A673 (cell line): ENCODE measurements around the gene TOR4A. TPM values are rescaled to one million over a fixed set of nuclear protein-coding genes. Genes with fewer than 3 reads are reported as not detected.
"Not testable (repeated sequence)": the region's sequence is repeated elsewhere in the genome, so short reads cannot be mapped to it uniquely, and the experiment has no call there.

Experiments used
- BruUV-seq: library from RNA; stranded (reverse); fragments of 400-500 nt; replicated peaks from 2 replicates; lab custom pipeline; 2021; lab: Mats Ljungman, UMichigan
- CTCF ChIA-PET: fragments of 300-600 bp; sonication (Branson Sonifier 250); formaldehyde crosslinking; loops from one replicate; lab custom pipeline; 2022; ENCODE audit warnings: antibody characterized with exemption; lab: Charles Lee
- POLR2A ChIA-PET: fragments of 300-600 bp; sonication (Branson Sonifier 250); formaldehyde crosslinking; loops from one replicate; lab custom pipeline; 2022; ENCODE audit warnings: antibody characterized with exemption; ENCODE audit not compliant: low non-redundant PET; lab: Charles Lee
- DNase-seq: peaks from one replicate; pipeline ENCODE4 v3.0.0-alpha.2; 2015; ENCODE audit warnings: low spot score
- H3K27ac ChIP-seq: fragments of 200-600 bp; sonication (generic); 2 replicates; pipeline ENCODE4 v1.5.1; 2016; ENCODE audit warnings: mixed run types, low read depth, mild to moderate bottlenecking, mixed read lengths, antibody characterized with exemption, low read length; ENCODE audit not compliant: poor library complexity, severe bottlenecking
- H3K27me3 ChIP-seq: fragments of 200-600 bp; sonication (generic); replicated peaks from 2 replicates; pipeline ENCODE4 v1.6.1; 2017; ENCODE audit warnings: mixed run types, low read depth, mild to moderate bottlenecking, mixed read lengths, antibody characterized with exemption, low read length; ENCODE audit not compliant: insufficient read depth, poor library complexity
- H3K36me3 ChIP-seq: fragments of 200-600 bp; sonication (generic); 2 replicates; pipeline ENCODE4 v1.6.1; 2016; ENCODE audit warnings: mixed run types, mild to moderate bottlenecking, mixed read lengths, antibody characterized with exemption, low read length; ENCODE audit not compliant: insufficient read depth, poor library complexity, severe bottlenecking
- H3K4me1 ChIP-seq: fragments of 200-600 bp; sonication (generic); 2 replicates; pipeline ENCODE4 v1.6.1; 2017; ENCODE audit warnings: mixed run types, mild to moderate bottlenecking, mixed read lengths, antibody characterized with exemption, low read length; ENCODE audit not compliant: insufficient read depth, poor library complexity, severe bottlenecking
- H3K4me3 ChIP-seq: fragments of 200-600 bp; sonication (generic); 2 replicates; pipeline ENCODE4 v1.5.1; 2016; ENCODE audit warnings: low read depth, mixed run types, mild to moderate bottlenecking, mixed read lengths, low read length; ENCODE audit not compliant: poor library complexity, severe bottlenecking
- H3K9me3 ChIP-seq: fragments of 200-600 bp; sonication (generic); 2 replicates; pipeline ENCODE4 v1.6.1; 2016; ENCODE audit warnings: mixed run types, low read depth, mild to moderate bottlenecking, mixed read lengths, antibody characterized with exemption, low read length; ENCODE audit not compliant: poor library complexity, severe bottlenecking
- EZH2 ChIP-seq: fragments of 200-600 bp; sonication (generic); IDR thresholded peaks from 2 replicates; pipeline ENCODE4 v1.6.1; 2017; ENCODE audit warnings: borderline replicate concordance, low read depth, mild to moderate bottlenecking, mixed read lengths, antibody characterized with exemption, low read length; ENCODE audit not compliant: poor library complexity, severe bottlenecking
- intact Hi-C: fragments of 100-400 bp; cut with micrococcal nuclease; formaldehyde crosslinking; loops from one replicate; pipeline ENCODE4 v1.10.0; 2022; ENCODE audit not compliant: unreplicated experiment
- total RNA-seq: library from RNA; stranded (reverse); gene quantifications from 2 replicates; pipeline ENCODE4 v1.2.3, GENCODE V29; 2021
- TF ChIP-seq, protein P1 (sequence below): fragments of 300-800, 200-600 bp; sonication (generic); conservative IDR thresholded peaks from 2 replicates; pipeline ENCODE4 v1.5.1; 2017; ENCODE audit warnings: low read depth, mild to moderate bottlenecking, antibody characterized with exemption, low read length, moderate library complexity, mixed read lengths

TOR4A gene
- total RNA-seq, 1 experiment from 2014 or later, result 0.82 TPM

DNA sequence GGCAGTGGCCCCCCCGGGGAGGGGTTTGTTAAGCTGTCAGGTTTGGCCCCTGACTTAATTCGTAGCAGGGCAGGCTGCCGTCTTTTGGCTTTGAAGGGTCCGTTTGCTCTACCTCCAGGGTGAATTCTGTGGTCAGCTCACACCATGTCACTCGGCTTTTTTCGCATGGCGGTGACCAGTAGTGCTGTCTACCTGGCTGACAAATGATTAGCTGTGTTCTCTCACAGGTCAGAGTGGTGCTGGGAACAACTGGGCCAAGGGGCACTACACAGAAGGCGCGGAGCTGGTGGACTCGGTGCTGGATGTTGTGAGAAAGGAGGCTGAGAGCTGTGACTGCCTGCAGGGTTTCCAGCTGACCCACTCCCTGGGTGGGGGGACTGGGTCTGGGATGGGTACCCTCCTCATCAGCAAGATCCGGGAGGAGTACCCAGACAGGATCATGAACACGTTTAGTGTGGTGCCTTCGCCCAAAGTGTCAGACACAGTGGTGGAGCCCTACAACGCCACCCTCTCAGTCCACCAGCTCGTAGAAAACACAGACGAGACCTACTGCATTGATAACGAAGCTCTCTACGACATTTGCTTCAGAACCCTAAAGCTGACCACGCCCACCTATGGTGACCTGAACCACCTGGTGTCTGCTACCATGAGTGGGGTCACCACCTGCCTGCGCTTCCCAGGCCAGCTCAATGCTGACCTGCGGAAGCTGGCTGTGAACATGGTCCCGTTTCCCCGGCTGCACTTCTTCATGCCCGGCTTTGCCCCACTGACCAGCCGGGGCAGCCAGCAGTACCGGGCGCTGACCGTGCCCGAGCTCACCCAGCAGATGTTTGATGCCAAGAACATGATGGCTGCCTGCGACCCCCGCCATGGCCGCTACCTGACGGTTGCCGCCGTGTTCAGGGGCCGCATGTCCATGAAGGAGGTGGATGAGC is 35.0 kb upstream of the TOR4A start:
- Histone ChIP-seq H3K27ac (peak overlapping the region; percentile 88), H3K36me3 (peaks cover 24% of the 10 kb centered on the region), H3K4me3 (peak overlapping the region; percentile 97), H3K27me3 (no peaks in the 10 kb centered on the region), H3K9me3 (no peaks in the 10 kb centered on the region), H3K4me1 (peaks cover 33% of the 10 kb centered on the region)
- DNase-seq, result no peak
- intact Hi-C loops, result no loop called here
- BruUV-seq, result no TSS peak
- POLR2A ChIA-PET, result interaction anchor here (0.6 kb wide), 3 partner anchors 19 to 184 kb away, joined by 3 to 9 read pairs (median 4); partner anchors contain the start of gene SAPCD2
- CTCF ChIA-PET, result no interaction called here
- TF ChIP-seq, protein P1, sequence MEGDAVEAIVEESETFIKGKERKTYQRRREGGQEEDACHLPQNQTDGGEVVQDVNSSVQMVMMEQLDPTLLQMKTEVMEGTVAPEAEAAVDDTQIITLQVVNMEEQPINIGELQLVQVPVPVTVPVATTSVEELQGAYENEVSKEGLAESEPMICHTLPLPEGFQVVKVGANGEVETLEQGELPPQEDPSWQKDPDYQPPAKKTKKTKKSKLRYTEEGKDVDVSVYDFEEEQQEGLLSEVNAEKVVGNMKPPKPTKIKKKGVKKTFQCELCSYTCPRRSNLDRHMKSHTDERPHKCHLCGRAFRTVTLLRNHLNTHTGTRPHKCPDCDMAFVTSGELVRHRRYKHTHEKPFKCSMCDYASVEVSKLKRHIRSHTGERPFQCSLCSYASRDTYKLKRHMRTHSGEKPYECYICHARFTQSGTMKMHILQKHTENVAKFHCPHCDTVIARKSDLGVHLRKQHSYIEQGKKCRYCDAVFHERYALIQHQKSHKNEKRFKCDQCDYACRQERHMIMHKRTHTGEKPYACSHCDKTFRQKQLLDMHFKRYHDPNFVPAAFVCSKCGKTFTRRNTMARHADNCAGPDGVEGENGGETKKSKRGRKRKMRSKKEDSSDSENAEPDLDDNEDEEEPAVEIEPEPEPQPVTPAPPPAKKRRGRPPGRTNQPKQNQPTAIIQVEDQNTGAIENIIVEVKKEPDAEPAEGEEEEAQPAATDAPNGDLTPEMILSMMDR, result no peak
- no peak for TF ChIP-seq EZH2

DNA sequence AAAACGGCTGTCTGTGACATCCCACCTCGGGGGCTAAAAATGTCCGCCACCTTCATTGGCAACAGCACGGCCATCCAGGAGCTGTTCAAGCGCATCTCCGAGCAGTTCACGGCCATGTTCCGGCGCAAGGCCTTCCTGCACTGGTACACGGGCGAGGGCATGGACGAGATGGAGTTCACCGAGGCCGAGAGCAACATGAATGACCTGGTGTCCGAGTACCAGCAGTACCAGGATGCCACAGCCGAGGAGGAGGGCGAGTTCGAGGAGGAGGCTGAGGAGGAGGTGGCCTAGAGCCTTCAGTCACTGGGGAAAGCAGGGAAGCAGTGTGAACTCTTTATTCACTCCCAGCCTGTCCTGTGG is 34.3 kb upstream of the TOR4A start:
- CTCF ChIA-PET, H3K27me3 ChIP-seq, H3K27ac ChIP-seq, H3K9me3 ChIP-seq, intact Hi-C loops, DNase-seq: not testable (repeated sequence)
- POLR2A ChIA-PET, result interaction anchor here (0.6 kb wide), 1 partner anchor 20 kb away, joined by 9 read pairs; no protein-coding TSS in a partner anchor
- TSS peak; percentile 81 for BruUV-seq
- H3K4me1 ChIP-seq, result peaks cover 30% of the 10 kb centered on the region
- peaks cover 24% of the 10 kb centered on the region for H3K36me3 ChIP-seq
- H3K4me3 ChIP-seq, result peak overlapping the region; percentile 97

DNA sequence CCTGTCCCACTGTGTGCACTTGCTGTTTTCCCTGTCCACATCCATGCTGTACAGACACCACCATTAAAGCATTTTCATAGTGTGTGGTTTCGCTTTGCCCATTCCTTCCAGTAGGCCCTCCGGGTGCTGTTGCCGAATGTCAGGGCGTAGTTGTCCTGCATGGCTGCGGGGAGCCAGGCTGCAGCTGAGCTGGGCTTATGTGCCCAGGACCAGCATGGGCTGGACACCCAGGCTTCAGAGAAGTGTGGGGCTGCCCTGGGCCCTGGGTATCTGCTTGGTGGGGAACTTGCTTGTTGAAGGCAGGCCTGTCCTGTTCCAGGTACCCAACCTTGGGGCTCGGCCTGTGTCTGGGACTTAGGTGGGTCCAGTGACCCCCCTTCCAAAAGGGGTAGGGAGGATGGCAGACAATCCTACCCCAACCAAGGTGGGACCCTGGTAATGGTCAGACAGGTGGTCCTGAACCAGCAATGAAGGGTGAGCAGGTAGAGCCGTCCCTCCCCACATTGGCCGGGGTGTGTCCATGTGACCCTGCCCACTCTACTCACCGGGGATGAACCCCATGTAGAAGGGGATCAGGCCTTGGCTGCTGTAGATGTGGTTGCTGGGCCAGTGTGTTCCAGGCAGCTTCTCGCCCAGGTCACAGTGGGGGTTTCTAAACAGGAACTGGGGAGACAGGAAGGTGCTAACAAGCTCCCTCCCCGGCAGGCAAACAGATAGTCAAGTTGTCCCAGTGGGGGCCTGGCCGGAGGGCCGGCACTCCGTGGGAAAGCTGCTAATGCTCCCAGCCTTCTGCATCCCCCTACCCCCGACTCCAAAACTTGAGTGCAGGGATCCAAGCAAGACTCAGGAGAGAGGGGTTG is 33.7 kb upstream of the TOR4A start:
- H3K9me3 ChIP-seq, result no peaks in the 10 kb centered on the region
- peaks cover 24% of the 10 kb centered on the region for H3K36me3 ChIP-seq
- no peaks in the 10 kb centered on the region for H3K27me3 ChIP-seq
- ChIA-PET POLR2A (no interaction called here), CTCF (no interaction called here)
- DNase-seq, result no peak
- TF ChIP-seq, protein P1, result no peak
- no peak for TF ChIP-seq EZH2
- intact Hi-C loops, result no loop called here
- H3K4me3 ChIP-seq, result peak overlapping the region; percentile 97
- peak overlapping the region; percentile 35 for H3K27ac ChIP-seq
- peaks cover 30% of the 10 kb centered on the region for H3K4me1 ChIP-seq
- BruUV-seq, result no TSS peak
